Hepatocyte (in vitro differentiated cells): ENCODE data around the gene PTPRT.

Experiments
- EZH2phosphoT487 ChIP-seq: fragments of 200-600 bp; sonication (generic); IDR thresholded peaks from one replicate; pipeline ENCODE4 v1.6.1; 2018; ENCODE audit warnings: antibody characterized with exemption, mild to moderate bottlenecking, low read depth, moderate library complexity; ENCODE audit not compliant: unreplicated experiment, severe bottlenecking
- TF ChIP-seq, protein P1 (sequence below): fragments of 200-600 bp; sonication (generic); IDR thresholded peaks from 2 replicates; pipeline ENCODE4 v1.5.1; 2016; ENCODE audit warnings: antibody characterized with exemption, mild to moderate bottlenecking; ENCODE audit not compliant: poor library complexity

DNA sequence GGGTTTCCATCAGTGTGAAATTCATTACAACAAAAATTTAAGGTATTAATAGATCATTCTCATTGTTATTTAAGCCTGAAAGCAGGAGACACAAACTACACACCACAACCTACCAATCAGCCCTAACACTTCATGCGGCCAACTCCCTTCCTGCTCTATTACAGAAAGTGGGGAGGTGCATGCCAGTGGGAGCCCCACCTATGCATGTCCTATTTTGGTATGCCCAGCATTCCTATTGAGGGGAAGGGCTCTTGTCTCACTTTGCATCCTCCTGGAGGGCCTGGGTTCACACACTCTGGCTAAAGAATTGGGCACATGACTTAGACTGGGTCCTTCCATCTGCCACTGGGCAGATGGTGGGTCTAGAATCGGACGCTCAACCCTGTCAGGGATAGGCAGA, 450.0 kb downstream of the PTPRT start:
- TF ChIP-seq, protein P1, sequence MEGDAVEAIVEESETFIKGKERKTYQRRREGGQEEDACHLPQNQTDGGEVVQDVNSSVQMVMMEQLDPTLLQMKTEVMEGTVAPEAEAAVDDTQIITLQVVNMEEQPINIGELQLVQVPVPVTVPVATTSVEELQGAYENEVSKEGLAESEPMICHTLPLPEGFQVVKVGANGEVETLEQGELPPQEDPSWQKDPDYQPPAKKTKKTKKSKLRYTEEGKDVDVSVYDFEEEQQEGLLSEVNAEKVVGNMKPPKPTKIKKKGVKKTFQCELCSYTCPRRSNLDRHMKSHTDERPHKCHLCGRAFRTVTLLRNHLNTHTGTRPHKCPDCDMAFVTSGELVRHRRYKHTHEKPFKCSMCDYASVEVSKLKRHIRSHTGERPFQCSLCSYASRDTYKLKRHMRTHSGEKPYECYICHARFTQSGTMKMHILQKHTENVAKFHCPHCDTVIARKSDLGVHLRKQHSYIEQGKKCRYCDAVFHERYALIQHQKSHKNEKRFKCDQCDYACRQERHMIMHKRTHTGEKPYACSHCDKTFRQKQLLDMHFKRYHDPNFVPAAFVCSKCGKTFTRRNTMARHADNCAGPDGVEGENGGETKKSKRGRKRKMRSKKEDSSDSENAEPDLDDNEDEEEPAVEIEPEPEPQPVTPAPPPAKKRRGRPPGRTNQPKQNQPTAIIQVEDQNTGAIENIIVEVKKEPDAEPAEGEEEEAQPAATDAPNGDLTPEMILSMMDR, result no peak
- no peak for TF ChIP-seq EZH2phosphoT487
